Activated T-helper 9 cell treated with anti-CD3 and anti-CD28 coated beads, Interleukin-2, amount 50 U/mL, for 16 hours (primary cell): ENCODE data around the gene CRABP2.

ENCODE experiments used
- DNase-seq: peaks from one replicate; pipeline ENCODE4 v3.0.0-alpha.2; 2020; ENCODE audit warnings: low read depth

The CRABP2 gene

GRCh38 chr1:156667968-156668709 lies 37.2 kb downstream of the CRABP2 start:
- no peak for DNase-seq

GRCh38 chr1:156667610-156667967 lies 37.8 kb downstream of the CRABP2 start:
- no peak for DNase-seq

- DNase-seq, result no peak
Observed at GRCh38 chr1:156666862-156667609, 38.3 kb downstream of the CRABP2 start.

- DNase-seq, result no peak
Observed at GRCh38 chr1:156665539-156665938, 39.8 kb downstream of the CRABP2 start.

- DNase-seq, result no peak
Observed at GRCh38 chr1:156664767-156665411, 40.5 kb downstream of the CRABP2 start.

- no peak for DNase-seq
Observed at GRCh38 chr1:156664046-156664766, 41.2 kb downstream of the CRABP2 start.

- no peak for DNase-seq
Observed at GRCh38 chr1:156663178-156663577, 42.2 kb downstream of the CRABP2 start.

- DNase-seq, result no peak
Observed at GRCh38 chr1:156662800-156663055, 42.7 kb downstream of the CRABP2 start.

- no peak for DNase-seq
Observed at GRCh38 chr1:156662005-156662799, 43.2 kb downstream of the CRABP2 start.

- no peak for DNase-seq
Observed at GRCh38 chr1:156660752-156661112, 44.7 kb downstream of the CRABP2 start.

- DNase-seq, result peak; percentile 86
Observed at GRCh38 chr1:156659988-156660751, 45.2 kb downstream of the CRABP2 start.

GRCh38 chr1:156659661-156659987 lies 45.8 kb downstream of the CRABP2 start:
- DNase-seq, result no peak

- DNase-seq, result no peak
Observed at GRCh38 chr1:156658945-156659574, 46.3 kb downstream of the CRABP2 start.

- DNase-seq, result no peak
Observed at GRCh38 chr1:156658496-156658895, 46.9 kb downstream of the CRABP2 start.

- DNase-seq, result no peak
Observed at GRCh38 chr1:156657741-156658319, 47.6 kb downstream of the CRABP2 start.

GRCh38 chr1:156656806-156657740 lies 48.3 kb downstream of the CRABP2 start:
- peak; percentile 67 for DNase-seq

- DNase-seq, result no peak
Observed at GRCh38 chr1:156655904-156656516, 49.4 kb downstream of the CRABP2 start.

- no peak for DNase-seq
Observed at GRCh38 chr1:156655151-156655903, 50.1 kb downstream of the CRABP2 start.
